GM12874 (cell line): ENCODE data around the gene FANCI.

Experiments used
- TF ChIP-seq, protein P1 (sequence below): IDR thresholded peaks from 2 replicates; pipeline ENCODE4 v1.5.1; 2011; ENCODE audit warnings: low read depth, mild to moderate bottlenecking, control low read depth, low read length, moderate library complexity; ENCODE audit not compliant: insufficient read depth

Gene FANCI

DNA sequence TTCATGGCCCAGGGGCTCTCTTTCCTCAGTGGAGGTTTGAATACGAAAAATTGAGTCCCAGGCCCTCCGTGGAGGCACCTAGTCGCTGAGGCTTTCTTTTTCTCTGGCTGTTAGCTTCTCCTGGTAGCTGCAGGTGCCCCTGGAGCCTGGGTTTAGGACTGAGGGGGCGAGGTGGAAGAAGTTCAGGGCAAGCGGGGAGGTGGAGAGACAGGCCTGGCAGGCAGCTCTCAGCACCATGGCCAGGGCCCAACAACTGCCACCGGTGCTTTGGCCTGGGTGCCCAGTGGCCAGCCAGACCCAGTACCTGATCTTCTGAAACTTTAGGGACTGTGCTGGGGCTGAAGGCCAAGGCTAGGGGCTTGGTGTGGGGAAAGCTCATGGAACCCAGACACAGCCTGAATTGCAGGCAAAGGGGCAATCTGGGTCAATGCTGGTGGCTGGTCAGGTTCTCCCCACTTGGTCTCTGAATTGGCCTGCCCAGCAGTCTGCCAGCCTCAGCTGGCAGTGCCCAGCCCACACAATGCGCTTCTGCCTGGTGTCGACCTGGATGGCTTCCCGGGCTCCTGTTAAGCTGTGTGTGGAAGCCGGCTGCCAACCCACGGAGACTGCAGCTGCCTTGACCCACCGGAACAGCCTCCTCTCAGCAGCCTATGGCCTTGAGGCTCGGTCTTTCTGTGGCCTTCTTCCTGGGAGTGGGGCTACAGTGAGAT, 121.1 kb downstream of the FANCI start:
- TF ChIP-seq, protein P1, sequence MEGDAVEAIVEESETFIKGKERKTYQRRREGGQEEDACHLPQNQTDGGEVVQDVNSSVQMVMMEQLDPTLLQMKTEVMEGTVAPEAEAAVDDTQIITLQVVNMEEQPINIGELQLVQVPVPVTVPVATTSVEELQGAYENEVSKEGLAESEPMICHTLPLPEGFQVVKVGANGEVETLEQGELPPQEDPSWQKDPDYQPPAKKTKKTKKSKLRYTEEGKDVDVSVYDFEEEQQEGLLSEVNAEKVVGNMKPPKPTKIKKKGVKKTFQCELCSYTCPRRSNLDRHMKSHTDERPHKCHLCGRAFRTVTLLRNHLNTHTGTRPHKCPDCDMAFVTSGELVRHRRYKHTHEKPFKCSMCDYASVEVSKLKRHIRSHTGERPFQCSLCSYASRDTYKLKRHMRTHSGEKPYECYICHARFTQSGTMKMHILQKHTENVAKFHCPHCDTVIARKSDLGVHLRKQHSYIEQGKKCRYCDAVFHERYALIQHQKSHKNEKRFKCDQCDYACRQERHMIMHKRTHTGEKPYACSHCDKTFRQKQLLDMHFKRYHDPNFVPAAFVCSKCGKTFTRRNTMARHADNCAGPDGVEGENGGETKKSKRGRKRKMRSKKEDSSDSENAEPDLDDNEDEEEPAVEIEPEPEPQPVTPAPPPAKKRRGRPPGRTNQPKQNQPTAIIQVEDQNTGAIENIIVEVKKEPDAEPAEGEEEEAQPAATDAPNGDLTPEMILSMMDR = no peak

DNA sequence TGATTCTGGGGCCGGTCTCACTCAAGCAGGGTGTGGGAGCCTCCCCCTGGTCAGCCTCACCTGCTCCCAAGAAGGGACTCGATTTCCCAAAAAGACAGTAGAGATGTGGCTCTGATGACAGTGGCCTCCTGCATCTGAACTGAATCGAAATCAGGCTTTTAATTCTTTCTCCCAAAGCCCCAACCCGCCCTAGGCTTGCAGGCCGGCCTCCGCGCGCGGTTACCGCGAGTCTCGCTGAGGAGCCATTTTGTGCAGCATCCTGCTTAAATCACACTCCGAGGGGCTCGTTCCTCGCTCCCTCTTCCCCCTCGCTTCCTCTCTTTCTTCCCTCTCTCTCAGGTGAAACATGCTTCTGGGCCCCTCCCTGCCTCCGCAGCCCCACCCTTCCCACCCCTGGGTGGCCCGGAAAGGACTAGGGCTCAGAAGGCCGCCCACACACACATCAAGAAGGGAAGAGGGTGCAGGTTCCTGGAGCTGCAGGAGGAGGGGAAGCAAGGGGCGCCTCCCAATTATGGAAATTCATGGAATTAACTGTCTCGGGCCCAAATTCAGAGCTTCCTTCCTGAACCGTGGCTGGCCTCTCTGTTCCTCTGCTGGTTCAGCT, 121.8 kb downstream of the FANCI start:
- TF ChIP-seq, protein P1 = no peak
